ENCODE measurements around the gene JAKMIP3. TPM values are rescaled to one million over a fixed set of nuclear protein-coding genes. Genes with fewer than 3 reads are reported as not detected.

The JAKMIP3 gene
- total RNA-seq, 1 experiment from 2014 or later = 1.0 TPM

GRCh38 chr10:132021504-132022143 is 44.1 kb upstream of the JAKMIP3 start:
- no TSS peak for BruUV-seq (replicated peaks)
- ATAC-seq = no peak

GRCh38 chr10:132022241-132022640 is 43.5 kb upstream of the JAKMIP3 start:
- Histone ChIP-seq H3K4me3 (ENCODE audit: low read length) (no peak overlapping the region), H2AFZ (ENCODE audit: low read length) (no peak overlapping the region), H3K36me3 (ENCODE audit: low read depth, low read length) (no peaks in the 10 kb centered on the region), H3K9me2 (replicated peaks; ENCODE audit: low read length) (no peaks in the 10 kb centered on the region), H3K9ac (ENCODE audit: low read length) (no peak overlapping the region), H3K27me3 (ENCODE audit: low read length) (peaks cover 31% of the 10 kb centered on the region), H4K20me1 (ENCODE audit: low read length) (no peaks in the 10 kb centered on the region), H3F3A (ENCODE audit: low read length, unreplicated experiment) (no peaks in the 10 kb centered on the region), H3K79me2 (ENCODE audit: low read length) (no peaks in the 10 kb centered on the region), H3K4me1 (ENCODE audit: insufficient read depth, low read length) (0 out of 2 replicates have a peak, but pooled peaks cover 5% of the 10 kb centered on the region), H3K4me2 (ENCODE audit: low read length) (no peak overlapping the region), H3K9me3 (ENCODE audit: low read length) (no peaks in the 10 kb centered on the region), H3K27ac (ENCODE audit: low read length) (no peak overlapping the region)
- CTCF ChIA-PET = interaction anchor here (0.7 kb wide), 1 partner anchor 76 kb away, joined by 3 read pairs; no protein-coding TSS in a partner anchor
- TF ChIP-seq EZH2phosphoT487 (IDR thresholded peaks at IDR 0.05; ENCODE audit: borderline replicate concordance, low read length) (no peak), EZH2 (IDR thresholded peaks at IDR 0.05; ENCODE audit: low read length, unreplicated experiment) (no peak), CTCF (conservative IDR thresholded peaks at IDR 0.05; ENCODE audit: low read depth, low read length) (no peak)
- BruUV-seq (replicated peaks) = no TSS peak
- POLR2A ChIA-PET (ENCODE audit: unreplicated experiment) = no interaction called here
- intact Hi-C loops (cut with micrococcal nuclease) = loop anchor here (5.0 kb wide), 1 partner anchor 40 kb away; the partner anchor contains the start of gene BNIP3
- DNase-seq (no peak), ATAC-seq (no peak)

More at GRCh38 chr10:132021504-132022143, 44.1 kb upstream of the JAKMIP3 start:
- H2AFZ ChIP-seq (ENCODE audit: low read length) = no peak overlapping the region
- intact Hi-C loops (cut with micrococcal nuclease) = loop anchor here (5.0 kb wide), 1 partner anchor 39 kb away; the partner anchor contains the start of gene BNIP3
- POLR2A ChIA-PET (ENCODE audit: unreplicated experiment) = no interaction called here
- H3K4me3 ChIP-seq (ENCODE audit: low read length) = no peak overlapping the region
- no peak for TF ChIP-seq EZH2 (IDR thresholded peaks at IDR 0.05; ENCODE audit: low read length, unreplicated experiment)
- TF ChIP-seq CTCF (conservative IDR thresholded peaks at IDR 0.05; ENCODE audit: low read depth, low read length) = no peak
- no peak for TF ChIP-seq EZH2phosphoT487 (IDR thresholded peaks at IDR 0.05; ENCODE audit: borderline replicate concordance, low read length)
- no peak overlapping the region for H3K9ac ChIP-seq (ENCODE audit: low read length)
- H3K79me2 ChIP-seq (ENCODE audit: low read length) = no peaks in the 10 kb centered on the region
- no peaks in the 10 kb centered on the region for H4K20me1 ChIP-seq (ENCODE audit: low read length)
- no peak for DNase-seq
- no peaks in the 10 kb centered on the region for H3K9me3 ChIP-seq (ENCODE audit: low read length)
- CTCF ChIA-PET = no interaction called here
- no peak overlapping the region for H3K27ac ChIP-seq (ENCODE audit: low read length)
- no peak overlapping the region for H3K4me2 ChIP-seq (ENCODE audit: low read length)
- peaks cover 27% of the 10 kb centered on the region for H3K27me3 ChIP-seq (ENCODE audit: low read length)
- H3K4me1 ChIP-seq (ENCODE audit: insufficient read depth, low read length) = 0 out of 2 replicates have a peak, but pooled peaks cover 5% of the 10 kb centered on the region
- H3K36me3 ChIP-seq (ENCODE audit: low read depth, low read length) = no peaks in the 10 kb centered on the region
- H3F3A ChIP-seq (ENCODE audit: low read length, unreplicated experiment) = no peaks in the 10 kb centered on the region
- H3K9me2 ChIP-seq (replicated peaks; ENCODE audit: low read length) = no peaks in the 10 kb centered on the region

All from PC-3 (cell line).